GM19035 (cell line): Measurements from ENCODE around the gene LMX1B.
"Not testable (repeated sequence)": the region's sequence is repeated elsewhere in the genome, so short reads cannot be mapped to it uniquely, and the experiment has no call there.

Experiments
- ATAC-seq: cut with Tn5 transposase; IDR thresholded peaks from one replicate; pipeline ENCODE4 v1.9.1; 2021; ENCODE audit not compliant: unreplicated experiment

LMX1B gene

GRCh38 chr9:126613651-126614050, at the start of gene LMX1B:
TSS of gene LMX1B (plus strand) at chr9:126613928. CDS start at chr9:126614450, 522 bp downstream.
- no peak for ATAC-seq

- ATAC-seq, result no peak
Measured at GRCh38 chr9:126564128-126564527, 49.6 kb upstream of the LMX1B start.

GRCh38 chr9:126564716-126565115, 49.0 kb upstream of the LMX1B start:
- ATAC-seq, result no peak

- ATAC-seq, result no peak
Measured at GRCh38 chr9:126565336-126566128, 48.2 kb upstream of the LMX1B start.

GRCh38 chr9:126569036-126569435, 44.7 kb upstream of the LMX1B start:
- ATAC-seq, result no peak

- ATAC-seq, result no peak
Measured at GRCh38 chr9:126578029-126578428, 35.7 kb upstream of the LMX1B start.

- not testable (repeated sequence) for ATAC-seq
Measured at GRCh38 chr9:126580319-126580718, 33.4 kb upstream of the LMX1B start.

- ATAC-seq, result no peak
Measured at GRCh38 chr9:126581893-126582292, 31.8 kb upstream of the LMX1B start.

- ATAC-seq, result no peak
Measured at GRCh38 chr9:126582427-126582826, 31.3 kb upstream of the LMX1B start.

GRCh38 chr9:126583144-126583760, 30.5 kb upstream of the LMX1B start:
- ATAC-seq, result no peak

GRCh38 chr9:126584611-126585010, 29.1 kb upstream of the LMX1B start:
- ATAC-seq, result no peak

GRCh38 chr9:126586236-126586635, 27.5 kb upstream of the LMX1B start:
- no peak for ATAC-seq

GRCh38 chr9:126587187-126588185, 26.2 kb upstream of the LMX1B start:
- ATAC-seq, result no peak

- ATAC-seq, result no peak
Measured at GRCh38 chr9:126588491-126589168, 25.1 kb upstream of the LMX1B start.

GRCh38 chr9:126589349-126589748, 24.4 kb upstream of the LMX1B start:
- ATAC-seq, result no peak

GRCh38 chr9:126591083-126591482, 22.6 kb upstream of the LMX1B start:
- no peak for ATAC-seq

GRCh38 chr9:126591922-126592321, 21.8 kb upstream of the LMX1B start:
- ATAC-seq, result no peak

- ATAC-seq, result no peak
Measured at GRCh38 chr9:126592461-126592860, 21.3 kb upstream of the LMX1B start.

- ATAC-seq, result no peak
Measured at GRCh38 chr9:126595982-126596381, 17.7 kb upstream of the LMX1B start.

GRCh38 chr9:126599047-126599650, 14.6 kb upstream of the LMX1B start:
- ATAC-seq, result no peak
